Measurements from ENCODE around the gene SSMEM1. TPM values are rescaled to one million over a fixed set of nuclear protein-coding genes. Genes with fewer than 3 reads are reported as not detected.
"Not testable (repeated sequence)": the region's sequence is repeated elsewhere in the genome, so short reads cannot be mapped to it uniquely, and the experiment has no call there.

The SSMEM1 gene
- total RNA-seq, 1 donor from 2014 or later: not detected

GRCh38 chr7:130226333-130226732 lies 18.7 kb downstream of the SSMEM1 start:
- TF ChIP-seq, protein P1, sequence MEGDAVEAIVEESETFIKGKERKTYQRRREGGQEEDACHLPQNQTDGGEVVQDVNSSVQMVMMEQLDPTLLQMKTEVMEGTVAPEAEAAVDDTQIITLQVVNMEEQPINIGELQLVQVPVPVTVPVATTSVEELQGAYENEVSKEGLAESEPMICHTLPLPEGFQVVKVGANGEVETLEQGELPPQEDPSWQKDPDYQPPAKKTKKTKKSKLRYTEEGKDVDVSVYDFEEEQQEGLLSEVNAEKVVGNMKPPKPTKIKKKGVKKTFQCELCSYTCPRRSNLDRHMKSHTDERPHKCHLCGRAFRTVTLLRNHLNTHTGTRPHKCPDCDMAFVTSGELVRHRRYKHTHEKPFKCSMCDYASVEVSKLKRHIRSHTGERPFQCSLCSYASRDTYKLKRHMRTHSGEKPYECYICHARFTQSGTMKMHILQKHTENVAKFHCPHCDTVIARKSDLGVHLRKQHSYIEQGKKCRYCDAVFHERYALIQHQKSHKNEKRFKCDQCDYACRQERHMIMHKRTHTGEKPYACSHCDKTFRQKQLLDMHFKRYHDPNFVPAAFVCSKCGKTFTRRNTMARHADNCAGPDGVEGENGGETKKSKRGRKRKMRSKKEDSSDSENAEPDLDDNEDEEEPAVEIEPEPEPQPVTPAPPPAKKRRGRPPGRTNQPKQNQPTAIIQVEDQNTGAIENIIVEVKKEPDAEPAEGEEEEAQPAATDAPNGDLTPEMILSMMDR (IDR thresholded peaks at IDR 0.05; ENCODE audit: partially characterized antibody, unreplicated experiment): no peak
- Mint-ChIP-seq H3K27ac (ENCODE audit: unreplicated experiment) (no peak overlapping the region), H3K4me3 (ENCODE audit: unreplicated experiment) (no peak overlapping the region), H3K36me3 (ENCODE audit: unreplicated experiment) (no peaks in the 10 kb centered on the region), H3K27me3 (ENCODE audit: unreplicated experiment) (no peaks in the 10 kb centered on the region), H3K4me1 (ENCODE audit: low read depth, unreplicated experiment) (no peaks in the 10 kb centered on the region), H3K9me3 (ENCODE audit: unreplicated experiment) (peaks cover 1% of the 10 kb centered on the region)
- DNase-seq: no peak

DNA sequence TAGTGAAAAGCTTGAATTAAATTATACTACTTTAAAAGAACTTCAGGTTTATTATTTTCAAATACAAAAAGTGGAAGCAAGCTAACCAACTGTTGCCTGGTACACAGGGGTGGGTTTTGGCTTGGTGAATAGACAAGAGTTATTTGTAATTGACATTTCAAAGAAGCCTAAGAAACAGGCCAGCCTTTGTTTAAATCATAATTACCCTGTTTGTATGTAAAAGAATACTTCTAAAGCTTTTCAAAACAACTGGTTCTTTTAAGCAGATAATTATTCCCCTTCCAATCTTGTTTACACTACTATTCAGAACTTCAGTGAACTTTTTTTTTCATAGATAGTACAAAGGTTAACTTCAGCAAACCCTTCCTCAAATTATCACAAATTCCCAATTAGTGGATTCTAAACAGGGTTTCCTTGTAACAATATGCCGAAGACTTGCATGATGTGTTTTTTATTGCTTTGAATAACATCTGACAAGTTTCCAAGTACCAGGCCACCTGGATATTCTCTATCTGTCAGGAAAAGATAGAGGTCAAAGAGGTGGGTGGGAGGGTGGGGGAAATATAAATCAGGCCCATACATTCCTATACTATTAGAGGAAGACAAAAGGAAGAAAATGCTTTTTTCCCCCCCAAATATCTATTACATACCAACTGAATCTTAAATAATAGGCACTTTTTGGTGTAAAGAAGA lies 20.4 kb downstream of the SSMEM1 start:
- DNase-seq: no peak
- TF ChIP-seq, protein P1 (IDR thresholded peaks at IDR 0.05; ENCODE audit: partially characterized antibody, unreplicated experiment): no peak

GRCh38 chr7:130228840-130229502 lies 21.3 kb downstream of the SSMEM1 start:
- TF ChIP-seq, protein P1 (IDR thresholded peaks at IDR 0.05; ENCODE audit: partially characterized antibody, unreplicated experiment): no peak
- peaks cover under 1% of the 10 kb centered on the region for H3K9me3 Mint-ChIP-seq (ENCODE audit: unreplicated experiment)
- no peaks in the 10 kb centered on the region for H3K36me3 Mint-ChIP-seq (ENCODE audit: unreplicated experiment)
- H3K27me3 Mint-ChIP-seq (ENCODE audit: unreplicated experiment): no peaks in the 10 kb centered on the region
- no peak for DNase-seq
- no peaks in the 10 kb centered on the region for H3K4me1 Mint-ChIP-seq (ENCODE audit: low read depth, unreplicated experiment)
- no peak overlapping the region for H3K27ac Mint-ChIP-seq (ENCODE audit: unreplicated experiment)
- H3K4me3 Mint-ChIP-seq (ENCODE audit: unreplicated experiment): no peak overlapping the region

More for the DNA sequence above, 20.4 kb downstream of the SSMEM1 start:
- no peaks in the 10 kb centered on the region for H3K27me3 Mint-ChIP-seq (ENCODE audit: unreplicated experiment)
- H3K4me3 Mint-ChIP-seq (ENCODE audit: unreplicated experiment): no peak overlapping the region
- H3K9me3 Mint-ChIP-seq (ENCODE audit: unreplicated experiment): peaks cover 1% of the 10 kb centered on the region
- H3K27ac Mint-ChIP-seq (ENCODE audit: unreplicated experiment): no peak overlapping the region
- H3K36me3 Mint-ChIP-seq (ENCODE audit: unreplicated experiment): no peaks in the 10 kb centered on the region
- no peaks in the 10 kb centered on the region for H3K4me1 Mint-ChIP-seq (ENCODE audit: low read depth, unreplicated experiment)

- DNase-seq; H3K9me3 Mint-ChIP-seq (ENCODE audit: unreplicated experiment); H3K36me3 Mint-ChIP-seq (ENCODE audit: unreplicated experiment); H3K27me3 Mint-ChIP-seq (ENCODE audit: unreplicated experiment); H3K4me3 Mint-ChIP-seq (ENCODE audit: unreplicated experiment); H3K27ac Mint-ChIP-seq (ENCODE audit: unreplicated experiment); H3K4me1 Mint-ChIP-seq (ENCODE audit: low read depth, unreplicated experiment): not testable (repeated sequence)
Observed at GRCh38 chr7:130229981-130230380, 22.3 kb downstream of the SSMEM1 start.

- TF ChIP-seq, protein P1 (IDR thresholded peaks at IDR 0.05; ENCODE audit: partially characterized antibody, unreplicated experiment): no peak
- no peak for DNase-seq
- Mint-ChIP-seq H3K27ac (ENCODE audit: unreplicated experiment) (no peak overlapping the region), H3K4me3 (ENCODE audit: unreplicated experiment) (no peak overlapping the region), H3K36me3 (ENCODE audit: unreplicated experiment) (no peaks in the 10 kb centered on the region), H3K9me3 (ENCODE audit: unreplicated experiment) (no peaks in the 10 kb centered on the region), H3K27me3 (ENCODE audit: unreplicated experiment) (no peaks in the 10 kb centered on the region), H3K4me1 (ENCODE audit: low read depth, unreplicated experiment) (no peaks in the 10 kb centered on the region)
Observed at GRCh38 chr7:130231792-130232191, 24.1 kb downstream of the SSMEM1 start.
